ENCODE data around the gene IMMP2L. TPM values are rescaled to one million over a fixed set of nuclear protein-coding genes. Genes with fewer than 3 reads are reported as not detected.

The IMMP2L gene
- total RNA-seq, 4 donors from 2014 or later: 12.0 to 22.2 (median 17.5) TPM

- Histone ChIP-seq H3K27ac (replicated peaks in 1 of 4) (no peak overlapping the region), H3K9me3 (no peaks in the 10 kb centered on the region), H3K36me3 (no peaks in the 10 kb centered on the region), H3K27me3 (no peaks in the 10 kb centered on the region), H3K4me1 (no peaks in the 10 kb centered on the region), H3K4me3 (no peak overlapping the region)
- WGBS: 92% methylated on average over 2 of the region's 2 CpGs
- no peak for DNase-seq (ENCODE audit: extremely low spot score)
- intact Hi-C loops (cut with DNase I): no loop called here
- TF ChIP-seq, protein P1, sequence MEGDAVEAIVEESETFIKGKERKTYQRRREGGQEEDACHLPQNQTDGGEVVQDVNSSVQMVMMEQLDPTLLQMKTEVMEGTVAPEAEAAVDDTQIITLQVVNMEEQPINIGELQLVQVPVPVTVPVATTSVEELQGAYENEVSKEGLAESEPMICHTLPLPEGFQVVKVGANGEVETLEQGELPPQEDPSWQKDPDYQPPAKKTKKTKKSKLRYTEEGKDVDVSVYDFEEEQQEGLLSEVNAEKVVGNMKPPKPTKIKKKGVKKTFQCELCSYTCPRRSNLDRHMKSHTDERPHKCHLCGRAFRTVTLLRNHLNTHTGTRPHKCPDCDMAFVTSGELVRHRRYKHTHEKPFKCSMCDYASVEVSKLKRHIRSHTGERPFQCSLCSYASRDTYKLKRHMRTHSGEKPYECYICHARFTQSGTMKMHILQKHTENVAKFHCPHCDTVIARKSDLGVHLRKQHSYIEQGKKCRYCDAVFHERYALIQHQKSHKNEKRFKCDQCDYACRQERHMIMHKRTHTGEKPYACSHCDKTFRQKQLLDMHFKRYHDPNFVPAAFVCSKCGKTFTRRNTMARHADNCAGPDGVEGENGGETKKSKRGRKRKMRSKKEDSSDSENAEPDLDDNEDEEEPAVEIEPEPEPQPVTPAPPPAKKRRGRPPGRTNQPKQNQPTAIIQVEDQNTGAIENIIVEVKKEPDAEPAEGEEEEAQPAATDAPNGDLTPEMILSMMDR (IDR thresholded peaks at IDR 0.05): no peak
- no peak for TF ChIP-seq EP300 (IDR thresholded peaks at IDR 0.05)
- no peak for TF ChIP-seq POLR2A (IDR thresholded peaks at IDR 0.05; ENCODE audit: low read depth)
Observed at GRCh38 chr7:110797656-110798055, 764.6 kb downstream of the IMMP2L start.

GRCh38 chr7:110790992-110791391, 771.3 kb downstream of the IMMP2L start:
- H3K36me3 ChIP-seq: no peaks in the 10 kb centered on the region
- H3K9me3 ChIP-seq: no peaks in the 10 kb centered on the region
- H3K4me3 ChIP-seq: no peak overlapping the region
- intact Hi-C loops (cut with DNase I): no loop called here
- H3K4me1 ChIP-seq: peaks cover 5 to 14% (median 9%) of the 10 kb centered on the region in 4 donors
- DNase-seq (ENCODE audit: extremely low spot score): no peak
- H3K27me3 ChIP-seq: no peaks in the 10 kb centered on the region
- H3K27ac ChIP-seq (replicated peaks in 1 of 4): no peak overlapping the region
- TF ChIP-seq, protein P1 (IDR thresholded peaks at IDR 0.05): no peak
- TF ChIP-seq EP300 (IDR thresholded peaks at IDR 0.05): no peak
- no peak for TF ChIP-seq POLR2A (IDR thresholded peaks at IDR 0.05; ENCODE audit: low read depth)
- no peak for TF ChIP-seq POLR2AphosphoS5 (IDR thresholded peaks at IDR 0.05)

GRCh38 chr7:110786328-110786965, 775.8 kb downstream of the IMMP2L start:
- Histone ChIP-seq H3K4me3 (no peak overlapping the region), H3K9me3 (no peaks in the 10 kb centered on the region), H3K4me1 (peaks cover 5 to 16% (median 9%) of the 10 kb centered on the region in 4 donors), H3K36me3 (no peaks in the 10 kb centered on the region), H3K27ac (replicated peaks in 1 of 4) (no peak overlapping the region), H3K27me3 (no peaks in the 10 kb centered on the region)
- no peak for DNase-seq (ENCODE audit: extremely low spot score)
- intact Hi-C loops (cut with DNase I): no loop called here
- 35% methylated on average over 3 of the region's 3 CpGs for WGBS
- TF ChIP-seq EP300 (IDR thresholded peaks at IDR 0.05): no peak
- no peak for TF ChIP-seq POLR2A (IDR thresholded peaks at IDR 0.05; ENCODE audit: low read depth)
- no peak for TF ChIP-seq POLR2AphosphoS5 (IDR thresholded peaks at IDR 0.05)
- TF ChIP-seq, protein P1 (IDR thresholded peaks at IDR 0.05): no peak

GRCh38 chr7:110784749-110785148, 777.5 kb downstream of the IMMP2L start:
- peaks cover 5 to 16% (median 9%) of the 10 kb centered on the region in 4 donors for H3K4me1 ChIP-seq
- H3K9me3 ChIP-seq: no peaks in the 10 kb centered on the region
- no peaks in the 10 kb centered on the region for H3K27me3 ChIP-seq
- no peaks in the 10 kb centered on the region for H3K36me3 ChIP-seq
- intact Hi-C loops (cut with DNase I): no loop called here
- H3K27ac ChIP-seq (replicated peaks in 1 of 4): no peak overlapping the region
- TF ChIP-seq EP300 (IDR thresholded peaks at IDR 0.05): no peak
- TF ChIP-seq, protein P1 (IDR thresholded peaks at IDR 0.05): no peak
- TF ChIP-seq POLR2AphosphoS5 (IDR thresholded peaks at IDR 0.05): no peak
- no peak for TF ChIP-seq POLR2A (IDR thresholded peaks at IDR 0.05; ENCODE audit: low read depth)
- no peak for DNase-seq (ENCODE audit: extremely low spot score)
- 90% methylated on average over 1 of the region's 1 CpG for WGBS
- H3K4me3 ChIP-seq: no peak overlapping the region

- intact Hi-C loops (cut with DNase I): no loop called here
- H3K4me1 ChIP-seq: no peaks in the 10 kb centered on the region
- no peak for DNase-seq (ENCODE audit: extremely low spot score)
Observed at GRCh38 chr7:110780712-110781111, 781.6 kb downstream of the IMMP2L start.

More at GRCh38 chr7:110780712-110781111, 781.6 kb downstream of the IMMP2L start:
- Histone ChIP-seq H3K9me3 (no peaks in the 10 kb centered on the region), H3K36me3 (no peaks in the 10 kb centered on the region), H3K4me3 (no peak overlapping the region), H3K27me3 (no peaks in the 10 kb centered on the region), H3K27ac (replicated peaks in 1 of 4) (no peak overlapping the region)
- TF ChIP-seq POLR2A (IDR thresholded peaks at IDR 0.05; ENCODE audit: low read depth) (no peak), POLR2AphosphoS5 (IDR thresholded peaks at IDR 0.05) (no peak), EP300 (IDR thresholded peaks at IDR 0.05) (no peak)
- TF ChIP-seq, protein P1 (IDR thresholded peaks at IDR 0.05): no peak

Measured in esophagus muscularis mucosa (tissue), 4 donors.